PC-9 (cell line): ENCODE data around the gene RNF40.

Experiments used
- EZH2 ChIP-seq: fragments of 200-600 bp; sonication (generic); IDR thresholded peaks from 2 replicates; pipeline ENCODE4 v1.8.0; 2017; ENCODE audit warnings: antibody characterized with exemption, low read depth
- TF ChIP-seq, protein P1 (sequence below): fragments of 200-600 bp; sonication (generic); conservative IDR thresholded peaks from 2 replicates; pipeline ENCODE4 v1.6.1; 2017; ENCODE audit warnings: mixed run types, antibody characterized with exemption, mild to moderate bottlenecking, moderate library complexity

DNA sequence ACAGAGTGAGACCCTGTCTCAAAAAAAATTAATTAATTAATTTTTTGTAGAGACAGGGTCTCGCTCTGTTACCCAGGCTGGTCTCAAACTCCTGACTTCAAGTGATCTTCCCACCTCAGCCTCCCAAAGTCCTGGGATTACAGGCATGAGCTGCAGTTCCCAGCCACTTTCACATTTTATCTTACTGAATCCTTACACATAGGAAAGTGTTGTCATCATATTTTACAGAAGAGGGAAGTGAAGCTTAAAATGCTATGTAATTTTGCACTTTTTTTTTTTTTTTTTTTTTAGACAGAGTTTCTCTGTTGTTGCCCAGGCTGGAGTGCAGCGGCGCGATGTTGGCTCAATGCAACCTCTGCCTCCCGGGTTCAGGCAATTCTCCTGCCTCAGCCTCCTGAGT lies 46.0 kb downstream of the RNF40 start:
- TF ChIP-seq EZH2 = no peak
- TF ChIP-seq, protein P1, sequence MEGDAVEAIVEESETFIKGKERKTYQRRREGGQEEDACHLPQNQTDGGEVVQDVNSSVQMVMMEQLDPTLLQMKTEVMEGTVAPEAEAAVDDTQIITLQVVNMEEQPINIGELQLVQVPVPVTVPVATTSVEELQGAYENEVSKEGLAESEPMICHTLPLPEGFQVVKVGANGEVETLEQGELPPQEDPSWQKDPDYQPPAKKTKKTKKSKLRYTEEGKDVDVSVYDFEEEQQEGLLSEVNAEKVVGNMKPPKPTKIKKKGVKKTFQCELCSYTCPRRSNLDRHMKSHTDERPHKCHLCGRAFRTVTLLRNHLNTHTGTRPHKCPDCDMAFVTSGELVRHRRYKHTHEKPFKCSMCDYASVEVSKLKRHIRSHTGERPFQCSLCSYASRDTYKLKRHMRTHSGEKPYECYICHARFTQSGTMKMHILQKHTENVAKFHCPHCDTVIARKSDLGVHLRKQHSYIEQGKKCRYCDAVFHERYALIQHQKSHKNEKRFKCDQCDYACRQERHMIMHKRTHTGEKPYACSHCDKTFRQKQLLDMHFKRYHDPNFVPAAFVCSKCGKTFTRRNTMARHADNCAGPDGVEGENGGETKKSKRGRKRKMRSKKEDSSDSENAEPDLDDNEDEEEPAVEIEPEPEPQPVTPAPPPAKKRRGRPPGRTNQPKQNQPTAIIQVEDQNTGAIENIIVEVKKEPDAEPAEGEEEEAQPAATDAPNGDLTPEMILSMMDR = no peak
